Stomach (tissue), 4 donors: ENCODE results near the gene RNF7.
A peak's percentile ranks its signal among the peaks of the same experiment; 100 is the strongest.

Experiments used
- EP300 ChIP-seq: sonication (generic); formaldehyde crosslinking; IDR thresholded peaks from one replicate; pipeline ENCODE4 v1.6.1; 2017; ENCODE audit warnings: antibody characterized with exemption
- POLR2A ChIP-seq, 4 donors: fragments of 450-650 bp; IDR thresholded peaks; one replicate each; pipeline ENCODE4 v1.6.1; 2016; ENCODE audit warnings: antibody characterized with exemption in 4 of 4, control low read depth in 2 of 4, mild to moderate bottlenecking in 1 of 4, moderate library complexity in 1 of 4
- POLR2AphosphoS5 ChIP-seq, 3 donors: sonication (generic); formaldehyde crosslinking; IDR thresholded peaks; one replicate each; pipeline ENCODE4 v1.6.1; 2016; ENCODE audit warnings: antibody characterized with exemption in 3 of 3
- TF ChIP-seq, protein P1 (sequence below), 7 experiments: fragments of 450-650 bp in 4 of 7; fragments of 200-600 bp in 3 of 7; sonication (generic) in 3 of 7; IDR thresholded peaks; one replicate each; pipeline ENCODE4 v1.5.1; 2016 to 2019; ENCODE audit warnings: antibody characterized with exemption in 7 of 7, control low read depth in 2 of 7, mild to moderate bottlenecking in 1 of 7

DNA sequence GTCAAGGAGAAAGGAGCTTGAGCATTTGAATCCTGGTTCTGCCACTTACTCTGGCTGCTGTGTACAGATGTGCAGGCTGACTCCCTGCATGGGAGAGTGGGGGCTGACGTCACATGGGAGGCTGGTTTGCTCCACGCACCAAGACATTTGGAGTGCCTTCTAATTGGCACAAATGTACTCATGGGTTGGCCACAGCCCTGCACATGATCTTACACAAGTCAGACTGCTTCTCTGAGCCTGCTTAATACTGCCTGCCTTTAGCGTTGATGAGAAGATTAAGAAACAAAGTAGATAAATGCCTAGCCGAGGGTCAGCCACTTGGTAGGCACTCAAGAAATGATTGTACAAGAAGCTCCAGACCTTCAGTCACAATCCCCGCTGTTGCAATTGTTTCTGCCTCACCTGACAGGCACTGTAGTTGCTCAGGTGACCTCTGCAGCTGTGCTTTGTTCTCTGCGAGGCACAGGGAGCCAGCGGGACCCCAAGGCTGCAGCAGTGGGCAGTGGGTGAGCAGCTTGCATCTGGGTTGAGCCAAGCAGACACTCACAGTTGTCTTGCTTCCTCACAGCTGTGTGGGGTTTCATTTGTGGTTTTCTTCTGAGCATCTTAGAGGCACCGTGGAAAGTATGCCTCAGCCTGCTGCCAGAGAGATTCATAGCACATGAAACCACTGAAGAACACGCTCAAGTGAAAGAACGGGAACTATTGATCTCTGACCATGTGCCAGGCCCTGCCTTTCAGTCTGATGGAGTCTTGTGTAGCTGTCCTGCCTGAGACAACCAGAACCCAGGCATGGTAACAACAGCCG is 58.2 kb downstream of the RNF7 start:
- TF ChIP-seq POLR2A (IDR thresholded peaks at IDR 0.05) (no peak), POLR2AphosphoS5 (IDR thresholded peaks at IDR 0.05) (peak in 1 of 3 donors; percentile 75), EP300 (no peak)
- TF ChIP-seq, protein P1, sequence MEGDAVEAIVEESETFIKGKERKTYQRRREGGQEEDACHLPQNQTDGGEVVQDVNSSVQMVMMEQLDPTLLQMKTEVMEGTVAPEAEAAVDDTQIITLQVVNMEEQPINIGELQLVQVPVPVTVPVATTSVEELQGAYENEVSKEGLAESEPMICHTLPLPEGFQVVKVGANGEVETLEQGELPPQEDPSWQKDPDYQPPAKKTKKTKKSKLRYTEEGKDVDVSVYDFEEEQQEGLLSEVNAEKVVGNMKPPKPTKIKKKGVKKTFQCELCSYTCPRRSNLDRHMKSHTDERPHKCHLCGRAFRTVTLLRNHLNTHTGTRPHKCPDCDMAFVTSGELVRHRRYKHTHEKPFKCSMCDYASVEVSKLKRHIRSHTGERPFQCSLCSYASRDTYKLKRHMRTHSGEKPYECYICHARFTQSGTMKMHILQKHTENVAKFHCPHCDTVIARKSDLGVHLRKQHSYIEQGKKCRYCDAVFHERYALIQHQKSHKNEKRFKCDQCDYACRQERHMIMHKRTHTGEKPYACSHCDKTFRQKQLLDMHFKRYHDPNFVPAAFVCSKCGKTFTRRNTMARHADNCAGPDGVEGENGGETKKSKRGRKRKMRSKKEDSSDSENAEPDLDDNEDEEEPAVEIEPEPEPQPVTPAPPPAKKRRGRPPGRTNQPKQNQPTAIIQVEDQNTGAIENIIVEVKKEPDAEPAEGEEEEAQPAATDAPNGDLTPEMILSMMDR (IDR thresholded peaks at IDR 0.05), result no peak
